NCI-H226 (cell line): Measurements from ENCODE around the gene CISD3.

ENCODE experiments used
- DNase-seq: peaks from one replicate; pipeline ENCODE4 v3.0.0-alpha.2; 2015

Gene CISD3, protein sequence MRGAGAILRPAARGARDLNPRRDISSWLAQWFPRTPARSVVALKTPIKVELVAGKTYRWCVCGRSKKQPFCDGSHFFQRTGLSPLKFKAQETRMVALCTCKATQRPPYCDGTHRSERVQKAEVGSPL

DNA sequence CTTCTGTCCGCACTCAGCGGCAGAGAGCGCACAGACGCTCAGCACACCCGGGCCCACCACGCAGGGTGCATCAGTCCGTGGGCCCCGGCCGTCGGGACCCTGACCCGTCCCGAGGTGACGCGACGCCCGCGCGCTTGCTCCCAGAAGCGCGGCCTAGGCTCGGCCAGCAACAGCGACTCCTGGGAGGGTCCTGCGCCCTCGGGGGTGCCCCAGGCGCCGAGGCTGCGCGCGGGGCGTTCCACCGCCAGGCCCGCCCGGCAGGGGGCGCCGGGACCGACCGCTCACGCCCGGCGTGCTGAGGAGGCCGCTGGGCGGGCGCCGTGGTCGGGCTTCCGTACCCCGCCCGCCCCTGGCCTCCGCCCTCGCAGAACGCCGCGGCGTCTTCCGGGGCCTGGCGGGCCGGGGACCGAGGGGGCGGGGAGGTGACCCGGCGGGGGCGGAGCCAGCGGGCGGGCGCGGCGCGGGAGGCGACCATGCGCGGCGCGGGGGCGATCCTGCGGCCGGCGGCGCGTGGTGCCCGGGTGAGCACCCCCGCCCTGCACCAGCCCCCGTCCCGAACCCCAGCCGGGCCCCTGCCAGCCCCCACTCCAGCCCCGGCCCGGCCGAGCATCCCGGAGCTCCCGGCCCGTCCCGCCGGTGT is at the start of gene CISD3:
TSS of gene CISD3 (plus strand) at position 456 of the 640 bp plus-strand sequence. CDS start at position 474, 18 bp downstream.
- peak; percentile 83 for DNase-seq

DNA sequence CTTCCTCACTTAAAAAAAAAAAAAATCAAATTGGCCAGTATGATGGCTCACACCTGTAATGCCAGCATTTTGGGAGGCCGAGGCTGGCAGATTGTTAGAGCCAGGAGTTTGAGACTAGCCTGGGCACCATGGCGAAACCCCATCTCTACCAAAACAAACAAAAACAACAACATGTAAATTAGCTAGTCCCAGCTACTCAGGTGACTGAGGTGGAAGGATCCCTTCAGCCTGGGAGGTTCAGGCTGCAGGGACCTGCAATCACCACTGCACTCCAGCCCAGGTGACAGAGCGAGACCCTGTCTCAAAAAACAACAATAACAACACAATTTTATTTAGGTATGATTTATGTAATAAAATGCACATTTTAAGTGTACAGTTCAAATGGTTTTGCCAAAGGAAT is 49.0 kb upstream of the CISD3 start:
- no peak for DNase-seq

DNA sequence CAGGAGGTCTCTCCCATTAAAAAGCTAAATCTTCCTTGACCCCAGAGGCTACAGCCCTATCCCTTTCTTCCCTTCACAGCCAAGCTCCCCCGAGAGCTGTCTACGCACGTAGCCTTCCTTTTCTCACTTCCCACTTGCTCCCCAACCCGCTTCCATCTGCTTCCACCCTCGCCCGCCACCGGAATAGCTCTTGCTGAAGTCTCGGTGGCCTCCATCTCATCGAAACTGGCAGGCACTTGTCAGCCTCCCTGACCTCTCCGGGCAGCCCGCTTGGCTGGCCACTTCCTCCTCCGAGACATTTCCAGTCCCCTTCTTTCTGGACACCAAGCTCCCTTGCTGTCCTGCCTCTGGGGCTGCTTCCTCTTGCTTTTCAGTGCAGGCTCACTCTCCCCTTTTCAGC is 44.6 kb upstream of the CISD3 start:
- DNase-seq: no peak

DNA sequence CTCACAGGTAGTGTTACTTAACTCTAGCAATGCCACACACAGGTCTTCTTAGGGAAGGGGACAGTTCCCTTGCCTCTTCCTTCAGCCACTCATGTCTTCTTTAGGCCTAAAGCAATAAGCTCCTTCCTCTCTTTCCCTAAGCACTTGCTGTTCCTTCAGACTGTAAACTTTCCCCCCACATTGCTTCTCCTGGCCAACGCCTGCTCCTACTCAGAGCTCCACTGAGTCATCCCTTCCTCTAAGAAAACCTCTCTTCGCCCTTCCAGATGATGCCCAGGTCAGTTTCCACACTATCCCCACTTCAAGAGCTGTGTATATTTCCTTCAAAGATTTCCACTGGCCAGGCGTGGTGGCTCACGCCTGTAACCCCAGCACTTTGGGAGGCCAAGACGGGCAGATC is 42.9 kb upstream of the CISD3 start:
- peak; percentile 70 for DNase-seq

DNA sequence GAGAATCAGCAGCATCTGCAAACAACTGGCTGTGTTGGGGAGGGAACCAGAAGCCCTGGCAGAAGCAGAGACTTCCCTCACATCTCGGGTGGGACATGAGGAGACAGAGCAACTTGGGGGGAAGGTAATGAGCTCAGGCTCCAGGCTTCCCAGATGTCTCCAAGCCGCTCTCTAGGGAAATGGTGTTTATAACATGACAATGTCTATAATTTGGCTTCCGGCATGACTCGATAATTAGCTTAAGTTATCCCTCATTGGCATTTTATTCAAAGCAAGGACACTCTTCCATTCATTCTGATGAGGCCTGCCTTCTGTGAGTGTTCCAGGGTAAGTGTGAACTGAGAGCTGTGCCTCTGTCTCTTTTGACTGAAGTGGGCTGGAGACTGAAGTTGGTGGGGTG is 39.8 kb upstream of the CISD3 start:
- no peak for DNase-seq

DNA sequence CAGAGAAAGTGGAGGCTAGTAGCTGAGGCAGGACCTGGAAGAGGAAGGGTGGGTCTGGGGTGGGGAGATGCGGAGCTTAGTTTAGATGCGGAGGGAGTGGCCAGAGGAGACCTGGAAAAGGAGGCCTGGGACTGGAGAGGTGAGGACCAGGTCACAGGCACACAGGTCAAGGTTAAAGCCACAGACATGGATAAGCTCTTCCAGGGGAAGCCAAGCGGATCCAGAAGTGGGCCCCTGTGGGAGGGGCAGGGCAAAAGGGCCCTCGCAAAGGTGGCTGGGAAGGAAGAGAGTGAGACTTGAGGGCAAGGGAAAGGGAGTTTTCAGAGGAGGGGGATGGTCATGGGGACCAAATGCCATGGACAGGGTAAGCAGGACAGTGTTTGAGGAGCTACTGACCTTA is 39.0 kb upstream of the CISD3 start:
- DNase-seq: no peak

DNA sequence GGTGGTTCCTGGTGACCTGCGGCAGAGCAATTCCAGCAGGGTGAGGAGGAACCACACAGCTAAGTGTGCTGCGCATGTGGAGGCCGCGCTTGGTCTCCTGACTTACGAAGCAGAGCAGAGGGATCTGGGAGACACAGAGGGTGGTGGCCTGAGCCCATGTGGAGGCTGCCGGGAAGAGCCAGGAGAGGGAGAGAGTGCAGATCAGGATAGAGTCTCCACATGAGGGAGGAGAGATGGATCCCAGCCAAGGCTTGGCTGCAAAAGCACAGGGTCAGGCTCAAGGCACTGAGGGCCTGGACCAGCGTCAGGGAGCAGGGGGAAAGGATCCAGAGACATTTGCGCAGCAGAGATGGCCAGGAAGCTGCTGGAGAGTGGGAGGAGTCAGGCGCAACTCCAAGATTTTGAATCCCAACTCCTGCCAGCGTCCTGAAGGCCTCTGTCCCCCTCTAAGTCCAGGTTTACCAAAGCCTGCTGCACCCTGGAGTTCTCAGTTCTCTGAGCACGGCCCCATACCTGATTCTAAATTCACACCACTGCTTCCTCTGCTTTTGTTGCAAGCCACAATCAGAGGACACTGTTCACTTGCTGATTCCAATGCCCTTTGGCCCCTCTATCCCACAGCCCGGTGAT is 36.3 kb upstream of the CISD3 start:
- no peak for DNase-seq

DNA sequence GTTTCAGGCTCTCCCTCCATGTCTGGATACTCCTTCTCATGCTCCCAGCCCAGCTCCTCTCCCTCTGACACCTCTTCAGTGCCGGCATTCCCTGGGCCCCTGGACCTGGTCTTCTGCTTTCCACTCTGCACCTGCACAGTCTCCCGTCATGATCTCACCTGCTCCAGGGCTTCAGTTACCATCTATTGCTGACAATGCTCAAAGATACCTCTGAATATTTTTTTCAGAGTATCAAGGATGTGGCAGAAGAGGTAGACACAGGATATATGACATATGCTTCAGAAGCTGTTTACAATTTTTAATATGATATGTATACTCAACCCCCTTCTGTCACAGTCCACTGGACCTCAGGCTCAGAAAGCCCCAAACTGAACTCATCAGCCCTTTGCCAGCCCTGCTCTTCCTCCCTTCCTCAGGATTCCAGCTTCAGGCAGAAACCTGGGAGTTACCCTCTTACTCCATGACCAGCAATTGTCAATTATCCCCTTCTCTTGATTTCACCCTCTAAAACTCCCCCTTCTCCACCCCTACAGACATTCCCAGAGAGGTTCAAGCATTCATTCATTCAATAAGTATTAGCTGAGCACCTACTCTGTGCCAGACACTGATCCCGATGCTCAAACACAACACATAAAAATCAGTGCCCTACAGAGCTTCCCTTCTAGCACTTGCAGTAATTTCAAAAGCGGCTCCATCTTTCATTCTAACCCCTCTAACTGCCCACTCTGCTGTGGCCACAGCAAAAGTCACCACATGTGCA is 32.9 kb upstream of the CISD3 start:
- DNase-seq: no peak

DNA sequence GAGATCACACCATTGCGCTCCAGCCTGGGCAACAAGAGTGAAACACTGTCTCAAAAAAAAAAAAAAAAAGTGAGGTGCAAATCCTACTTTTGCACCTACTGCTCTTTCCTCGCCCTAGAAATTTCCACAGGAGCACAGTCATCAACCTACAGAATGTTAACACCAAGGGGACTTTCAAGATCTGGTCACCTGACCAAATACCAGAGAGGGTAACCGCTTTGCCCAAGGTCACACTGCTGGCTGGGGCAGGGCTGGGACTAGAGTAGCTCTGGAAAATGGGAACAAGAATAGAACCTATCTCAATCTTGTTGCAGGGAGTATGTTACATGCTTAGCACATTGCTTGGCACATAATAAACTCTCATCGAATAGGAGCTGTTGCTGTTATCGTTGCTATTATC is 31.4 kb upstream of the CISD3 start:
- no peak for DNase-seq

DNA sequence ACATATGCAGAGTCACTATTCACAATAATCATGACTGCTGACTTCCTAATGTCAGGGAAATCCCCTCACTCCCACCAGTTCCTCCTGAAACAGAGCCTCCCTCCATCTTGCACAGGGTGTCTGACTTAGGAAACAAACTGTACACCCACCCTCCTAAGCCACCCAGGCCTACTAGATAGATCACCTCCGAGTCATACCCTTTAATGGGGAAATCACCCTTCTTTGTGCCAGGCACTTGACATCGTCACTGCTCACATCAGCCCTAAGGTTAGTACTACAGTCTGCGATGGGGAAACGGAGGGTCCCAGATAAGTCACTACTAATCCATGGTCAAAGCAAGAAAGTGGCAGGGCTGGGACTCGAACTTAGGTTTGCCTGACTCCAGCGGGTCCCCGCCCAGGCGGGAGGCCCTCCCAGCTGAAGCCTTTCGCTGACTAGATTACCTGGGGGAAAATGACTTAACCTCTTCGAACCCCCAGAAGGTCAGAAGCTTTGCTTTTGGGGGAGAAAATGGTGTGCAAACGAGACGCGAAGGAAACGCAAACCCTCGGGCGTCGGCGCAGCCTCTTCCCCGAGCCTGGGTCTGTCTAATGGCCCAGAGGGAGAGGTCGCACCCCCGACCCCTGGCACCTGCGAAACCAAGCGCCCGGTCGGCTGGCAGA is 28.5 kb upstream of the CISD3 start:
- peak; percentile 31 for DNase-seq

DNA sequence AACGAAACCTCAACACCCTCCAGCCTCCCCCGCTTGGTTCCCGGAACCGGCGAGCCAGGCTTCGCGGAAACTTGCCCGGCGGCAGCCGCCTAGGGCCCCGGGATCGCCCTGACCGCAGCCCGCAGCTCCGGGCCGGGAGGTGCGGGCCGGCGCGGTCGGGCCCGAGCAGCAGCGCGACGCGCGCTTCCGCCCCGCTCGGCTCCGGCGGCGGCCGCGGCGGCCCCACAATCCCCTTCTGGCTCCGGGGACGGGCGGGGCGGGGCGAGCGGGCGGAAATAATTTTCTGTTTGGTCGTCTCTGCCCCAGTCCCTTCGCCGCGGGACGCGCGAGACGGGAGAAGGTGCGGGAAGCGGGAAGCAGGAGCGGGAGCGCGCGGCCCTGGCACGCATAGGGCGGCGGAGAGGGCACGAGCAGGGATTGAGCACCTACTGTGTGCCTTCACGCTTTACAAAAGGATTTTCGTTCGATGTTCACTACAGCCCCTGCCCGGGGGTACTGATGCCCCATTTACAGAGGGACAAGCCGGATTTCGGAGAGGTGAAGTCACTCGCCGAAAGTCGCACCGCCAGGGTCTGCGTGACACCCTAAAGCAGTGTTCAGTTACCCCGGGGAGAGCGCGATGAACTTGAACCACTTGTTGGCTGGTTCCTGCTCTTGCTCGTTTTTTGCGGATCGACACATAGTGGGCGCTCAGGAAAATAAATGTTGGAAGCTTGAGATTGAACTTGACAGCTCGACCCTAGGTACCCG is 27.8 kb upstream of the CISD3 start:
- DNase-seq: peak; percentile 86

DNA sequence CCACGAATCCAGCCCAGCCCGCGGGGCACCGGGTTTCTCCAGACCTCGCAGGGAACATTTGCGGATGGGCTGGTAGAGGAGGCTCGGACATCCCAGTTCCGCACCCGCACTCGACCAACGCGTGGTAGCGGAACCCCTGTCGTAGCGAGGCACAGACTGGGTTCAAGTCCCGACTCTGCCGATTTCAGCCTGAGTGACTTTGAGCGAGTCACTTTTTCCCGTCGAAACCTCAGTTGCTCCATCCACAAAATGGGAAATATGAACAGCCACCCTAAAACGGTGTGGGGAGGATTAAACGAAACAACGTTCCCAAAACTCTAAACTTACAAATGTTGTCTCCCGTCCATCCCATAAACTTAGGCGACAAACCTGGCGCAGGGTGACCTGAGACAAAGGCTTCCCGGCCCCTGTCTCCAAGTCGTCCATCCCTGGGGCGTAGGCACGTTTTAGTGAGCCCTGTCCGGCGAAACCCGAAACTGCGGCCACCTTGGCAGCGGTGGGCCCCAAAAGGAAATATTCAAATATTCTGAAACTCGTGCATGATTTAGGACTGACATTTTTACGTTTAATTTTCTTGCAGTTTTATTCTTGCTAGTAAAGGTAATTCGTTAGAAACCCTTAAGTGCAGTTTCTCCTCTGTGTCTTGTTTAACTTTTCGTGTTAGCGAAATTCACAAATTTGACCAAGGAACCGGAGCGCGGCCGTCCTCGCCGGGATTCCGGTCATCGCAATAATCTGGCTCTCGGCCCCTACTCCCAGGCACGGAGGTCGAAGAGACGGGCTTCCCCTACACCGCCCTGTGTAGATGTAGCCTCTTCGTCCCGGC is 27.0 kb upstream of the CISD3 start:
- DNase-seq: no peak

DNA sequence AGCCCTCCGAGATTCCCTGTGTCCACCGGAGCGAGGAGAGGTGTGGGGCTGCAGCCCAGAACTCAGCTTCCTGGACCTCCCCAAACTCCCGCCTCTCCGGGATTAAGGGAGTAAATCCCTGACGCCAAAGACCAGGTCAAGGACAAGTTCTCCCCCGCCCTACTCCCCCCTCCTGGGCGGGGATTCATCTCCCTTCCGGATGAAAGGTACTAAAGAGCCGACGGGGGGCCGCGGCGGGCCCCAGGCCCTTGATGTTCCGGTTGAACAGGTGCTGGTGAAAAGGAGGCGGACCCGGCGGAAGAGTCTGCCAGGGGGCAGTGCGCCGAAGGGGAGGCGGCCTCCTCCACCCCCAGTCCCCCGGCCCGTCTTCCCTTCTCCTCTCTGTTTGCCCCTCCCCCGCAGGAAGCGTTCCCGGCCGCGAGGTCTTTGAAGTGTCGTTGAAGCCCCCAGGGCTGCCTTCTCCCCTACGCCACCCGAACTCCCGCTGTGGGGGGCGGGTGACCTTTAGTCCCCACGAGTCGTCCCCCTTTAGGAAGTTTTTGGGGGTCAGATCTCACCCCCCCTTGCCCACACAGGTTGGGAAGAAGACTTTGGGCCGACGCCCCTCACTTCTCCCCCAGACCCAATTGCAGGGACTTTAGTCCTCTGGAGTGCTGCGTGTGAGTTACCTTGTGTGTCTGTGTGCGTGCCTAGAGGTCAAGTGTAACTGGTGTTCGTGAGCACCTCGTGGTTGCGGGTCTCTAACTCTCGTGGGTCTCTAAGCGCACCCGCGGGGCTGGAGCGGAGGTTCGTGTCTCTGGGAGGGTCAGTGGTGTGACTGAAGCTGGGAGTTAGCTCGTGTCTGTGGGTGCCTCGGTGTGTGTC is 26.2 kb upstream of the CISD3 start:
- no peak for DNase-seq

DNA sequence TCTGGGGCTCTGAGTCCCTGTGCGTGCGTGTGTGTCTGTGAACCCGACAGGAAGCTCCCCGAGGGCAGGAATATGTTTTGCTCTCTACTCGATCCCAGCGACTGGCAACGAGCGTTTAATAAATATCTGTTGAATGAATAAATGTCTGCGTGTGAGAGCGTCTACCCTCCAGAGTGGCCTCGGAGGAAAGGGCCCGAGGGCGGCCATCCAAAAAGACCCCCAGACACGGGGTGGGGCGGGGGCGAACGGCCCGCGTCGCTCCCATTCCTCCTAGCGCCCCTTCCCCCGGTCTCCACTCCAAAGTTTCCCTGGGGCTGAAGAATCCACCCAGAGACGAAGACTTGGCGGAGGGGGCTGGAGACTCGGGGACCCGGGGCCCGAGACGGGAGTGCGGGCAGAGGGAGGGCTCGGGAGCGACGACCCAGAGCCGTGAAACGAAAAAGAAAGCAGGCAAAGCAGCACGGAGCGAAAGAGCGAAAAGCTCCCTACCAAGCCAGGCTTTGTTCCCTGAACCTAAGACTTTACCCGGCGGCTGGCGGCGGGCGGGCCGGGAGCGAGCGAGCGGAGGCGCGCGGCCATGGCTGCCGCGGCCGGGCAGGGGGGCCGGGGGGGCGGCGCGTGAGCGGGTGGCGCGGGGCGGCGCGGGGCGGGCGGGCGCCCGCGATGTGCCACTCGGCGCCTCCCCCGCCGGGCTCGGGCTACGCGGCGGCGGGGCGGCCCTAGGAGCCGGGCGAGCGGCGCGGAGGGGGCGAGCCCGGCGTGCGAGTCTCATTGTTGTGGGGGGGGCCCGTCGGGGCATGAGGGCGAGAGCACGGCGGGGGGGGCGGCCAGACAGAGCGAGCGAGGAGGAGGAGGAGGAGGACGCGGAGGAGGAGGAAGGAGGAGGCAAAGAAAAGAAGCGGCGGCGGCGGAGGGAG is 25.3 kb upstream of the CISD3 start, which contains the start of gene MLLT6:
TSS of gene MLLT6 (plus strand) at position 668 of the 917 bp plus-strand sequence. CDS start 360 bp downstream, outside the sequence.
- DNase-seq: peak; percentile 51

DNA sequence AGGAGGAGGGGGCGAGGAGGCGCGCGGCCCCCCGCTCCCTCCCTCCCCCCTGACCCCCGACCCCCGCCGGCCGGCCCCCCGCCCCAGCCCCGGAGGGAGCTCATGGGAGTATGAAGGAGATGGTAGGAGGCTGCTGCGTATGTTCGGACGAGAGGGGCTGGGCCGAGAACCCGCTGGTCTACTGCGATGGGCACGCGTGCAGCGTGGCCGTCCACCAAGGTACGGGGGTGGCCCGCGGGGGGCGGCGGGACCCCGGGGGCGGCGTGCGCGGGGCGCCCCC is 24.7 kb upstream of the CISD3 start:
- DNase-seq: no peak

DNA sequence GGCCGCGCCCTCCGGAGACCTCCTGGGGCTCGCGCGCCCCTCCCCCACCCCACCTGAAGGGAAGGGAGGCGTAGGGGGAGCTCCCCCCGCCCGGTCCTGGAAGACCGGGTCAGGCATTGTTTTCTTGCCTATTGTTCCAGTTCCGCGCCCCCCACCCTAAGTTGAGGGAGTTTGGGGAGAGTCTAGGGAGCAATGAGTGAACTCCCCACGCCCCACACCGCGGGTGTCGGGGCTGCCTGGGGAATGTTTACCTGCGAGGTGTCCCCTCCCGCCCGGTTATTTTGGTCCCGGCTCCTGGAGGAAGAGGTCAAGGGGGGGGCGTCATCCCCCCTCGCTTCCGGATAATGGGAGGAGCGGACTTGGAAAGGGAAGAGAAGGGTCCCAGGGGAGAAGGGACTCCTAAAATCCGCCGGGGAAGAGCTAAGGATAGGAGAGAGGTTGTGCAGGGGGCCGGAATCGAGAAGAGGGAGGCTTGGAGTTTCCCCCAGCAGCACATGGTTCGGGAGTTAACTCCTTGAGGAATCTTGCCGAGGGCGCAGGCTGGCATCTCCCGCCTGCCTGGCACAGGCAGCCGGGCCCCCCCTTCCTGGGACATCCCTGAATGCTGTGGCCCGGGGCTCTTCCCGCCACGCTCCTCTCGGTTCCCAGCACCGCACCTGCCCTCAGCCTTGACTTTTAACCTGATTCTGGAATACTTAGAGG is 24.2 kb upstream of the CISD3 start:
- no peak for DNase-seq

DNA sequence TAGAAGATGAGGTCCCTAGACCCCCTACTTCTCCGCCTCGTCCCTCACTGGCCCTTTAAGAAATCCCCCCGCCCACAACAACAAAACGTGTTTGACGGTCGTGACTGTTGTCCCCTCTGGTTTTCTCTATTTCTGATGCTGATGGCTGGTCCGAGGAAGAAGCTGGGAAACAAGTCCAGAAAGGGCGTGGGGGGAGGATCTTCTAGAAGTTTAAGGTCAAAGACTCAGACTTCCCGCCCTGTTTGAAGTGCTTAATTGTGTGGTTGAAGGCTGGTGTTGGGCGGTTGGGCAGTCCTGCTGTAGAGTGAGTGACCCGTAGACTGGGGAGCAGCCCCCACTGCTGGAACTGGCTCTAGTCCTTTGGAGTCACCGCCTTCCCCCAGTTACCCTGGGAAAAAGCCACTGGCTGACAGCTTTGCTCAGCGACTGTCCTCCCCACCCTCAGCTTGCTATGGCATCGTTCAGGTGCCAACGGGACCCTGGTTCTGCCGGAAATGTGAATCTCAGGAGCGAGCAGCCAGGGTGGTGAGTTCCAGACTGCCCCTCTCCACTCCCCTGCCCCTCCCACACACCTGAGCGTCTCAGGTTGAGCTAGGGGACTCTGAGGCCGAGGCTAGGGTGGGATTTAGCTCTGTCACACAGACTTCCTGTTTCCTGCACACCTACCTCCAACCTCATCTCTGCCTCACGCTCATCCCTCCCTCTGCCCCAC is 23.5 kb upstream of the CISD3 start:
- DNase-seq: no peak

DNA sequence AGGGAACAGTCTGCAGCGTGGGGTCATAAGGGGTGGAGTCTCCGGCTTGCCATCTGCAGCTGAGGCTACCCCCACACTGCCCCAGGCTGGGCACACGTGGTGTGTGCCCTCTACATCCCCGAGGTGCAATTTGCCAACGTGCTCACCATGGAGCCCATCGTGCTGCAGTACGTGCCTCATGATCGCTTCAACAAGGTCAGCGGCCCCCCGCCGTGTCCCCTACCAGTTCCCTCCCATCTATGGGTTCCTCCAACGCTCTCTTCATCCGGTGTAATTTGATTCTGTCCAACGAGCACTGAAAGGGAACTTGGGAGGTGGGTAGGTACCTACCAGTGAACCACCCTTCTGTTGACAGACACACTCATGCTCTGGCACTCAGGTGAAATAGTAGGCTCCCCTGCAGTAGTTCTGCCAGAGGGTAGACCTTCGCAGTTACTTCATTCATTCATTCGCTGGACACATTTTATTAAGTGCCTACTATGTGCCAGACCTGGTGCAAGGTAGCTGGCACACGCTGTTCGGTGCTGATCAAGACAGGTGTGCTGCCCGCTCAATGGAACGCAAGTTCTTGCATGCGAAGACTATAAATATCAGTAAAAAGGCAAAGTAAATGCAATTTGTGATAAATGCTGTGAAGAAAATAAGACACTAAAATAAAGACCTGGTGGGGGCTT is 22.3 kb upstream of the CISD3 start:
- no peak for DNase-seq
